22Rv1 (cell line): Measurements from ENCODE around the gene KAT14.

ENCODE experiments used
- CTCF ChIP-seq: fragments of 450-650 bp; IDR thresholded peaks from 2 replicates; pipeline ENCODE4 v1.5.1; 2017; ENCODE audit warnings: mild to moderate bottlenecking
- ZFX ChIP-seq: fragments of 450-650 bp; IDR thresholded peaks from 2 replicates; pipeline ENCODE4 v1.6.1; 2017; ENCODE audit warnings: antibody characterized with exemption, borderline replicate concordance

- no peak; the same call in 1 of the 2 replicates for TF ChIP-seq CTCF
- TF ChIP-seq ZFX: no peak
Measured at GRCh38 chr20:18190338-18191233, 52.9 kb downstream of the KAT14 start.
